Retinal pigment epithelial cell (primary cell): ENCODE results near the gene HMGCS1.
"Not testable (repeated sequence)": the region's sequence is repeated elsewhere in the genome, so short reads cannot be mapped to it uniquely, and the experiment has no call there.

Source experiments
- DNase-seq: peaks from one replicate; pipeline ENCODE4 v3.0.0-alpha.2; 2010; ENCODE audit warnings: low read depth
- H3K4me3 ChIP-seq: 2 replicates; pipeline ENCODE4 v1.5.1; 2011; ENCODE audit warnings: mild to moderate bottlenecking, low read length, control low read depth, moderate library complexity
- TF ChIP-seq, protein P1 (sequence below): conservative IDR thresholded peaks from 2 replicates; pipeline ENCODE4 v1.5.1; 2011; ENCODE audit warnings: low read depth, low read length, control low read depth, inconsistent platforms

HMGCS1 gene

DNA sequence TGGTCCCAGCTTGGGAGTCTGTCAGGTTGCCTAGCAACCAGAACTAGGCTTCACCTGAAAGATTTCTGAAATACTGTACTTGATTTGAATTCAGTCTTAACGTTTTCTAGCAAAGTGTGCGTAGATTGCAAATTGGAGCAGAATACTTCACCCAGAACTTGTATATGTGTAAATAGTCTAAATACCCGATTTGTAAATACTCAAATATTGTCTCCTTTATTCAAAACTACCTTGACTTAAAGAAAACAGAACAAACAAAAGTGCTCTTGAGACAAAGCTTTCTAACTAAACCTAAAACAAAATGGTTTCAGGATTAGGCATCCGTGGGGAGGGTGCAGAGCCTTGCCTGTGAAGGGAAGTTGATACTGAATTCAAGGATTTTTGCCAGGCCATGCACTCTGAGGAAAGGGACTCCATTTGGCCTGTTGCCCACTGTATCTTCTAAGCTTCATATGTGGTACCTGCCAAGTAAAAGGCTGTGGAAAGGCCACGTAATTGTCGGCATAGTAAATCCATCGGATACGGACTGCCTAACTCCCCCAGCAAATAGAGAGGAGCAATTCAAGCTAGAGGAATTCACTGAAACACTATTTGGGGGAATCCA is 744 bp upstream of the HMGCS1 start:
- H3K4me3 ChIP-seq = peak overlapping the region; percentile 46
- TF ChIP-seq, protein P1, sequence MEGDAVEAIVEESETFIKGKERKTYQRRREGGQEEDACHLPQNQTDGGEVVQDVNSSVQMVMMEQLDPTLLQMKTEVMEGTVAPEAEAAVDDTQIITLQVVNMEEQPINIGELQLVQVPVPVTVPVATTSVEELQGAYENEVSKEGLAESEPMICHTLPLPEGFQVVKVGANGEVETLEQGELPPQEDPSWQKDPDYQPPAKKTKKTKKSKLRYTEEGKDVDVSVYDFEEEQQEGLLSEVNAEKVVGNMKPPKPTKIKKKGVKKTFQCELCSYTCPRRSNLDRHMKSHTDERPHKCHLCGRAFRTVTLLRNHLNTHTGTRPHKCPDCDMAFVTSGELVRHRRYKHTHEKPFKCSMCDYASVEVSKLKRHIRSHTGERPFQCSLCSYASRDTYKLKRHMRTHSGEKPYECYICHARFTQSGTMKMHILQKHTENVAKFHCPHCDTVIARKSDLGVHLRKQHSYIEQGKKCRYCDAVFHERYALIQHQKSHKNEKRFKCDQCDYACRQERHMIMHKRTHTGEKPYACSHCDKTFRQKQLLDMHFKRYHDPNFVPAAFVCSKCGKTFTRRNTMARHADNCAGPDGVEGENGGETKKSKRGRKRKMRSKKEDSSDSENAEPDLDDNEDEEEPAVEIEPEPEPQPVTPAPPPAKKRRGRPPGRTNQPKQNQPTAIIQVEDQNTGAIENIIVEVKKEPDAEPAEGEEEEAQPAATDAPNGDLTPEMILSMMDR = no peak
- no peak for DNase-seq

DNA sequence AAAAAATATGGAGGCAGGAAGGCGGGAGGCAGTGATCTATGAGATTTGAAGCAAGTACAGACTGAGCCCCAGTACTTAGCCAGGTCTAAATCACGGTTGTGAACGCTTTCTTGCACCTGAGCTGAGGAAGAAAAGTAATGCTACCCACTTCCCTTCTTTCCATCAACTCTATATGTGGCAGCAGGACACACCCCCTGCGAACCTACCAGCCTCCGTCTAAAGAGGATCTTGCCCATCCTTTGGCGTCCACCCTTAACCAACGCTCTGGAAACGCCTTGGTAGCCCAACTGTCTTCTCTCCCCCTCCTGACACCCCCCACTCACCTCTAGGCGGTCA is 545 bp downstream of the HMGCS1 start:
- peak overlapping the region; percentile 99 for H3K4me3 ChIP-seq
- no peak for DNase-seq
- TF ChIP-seq, protein P1 = no peak

DNA sequence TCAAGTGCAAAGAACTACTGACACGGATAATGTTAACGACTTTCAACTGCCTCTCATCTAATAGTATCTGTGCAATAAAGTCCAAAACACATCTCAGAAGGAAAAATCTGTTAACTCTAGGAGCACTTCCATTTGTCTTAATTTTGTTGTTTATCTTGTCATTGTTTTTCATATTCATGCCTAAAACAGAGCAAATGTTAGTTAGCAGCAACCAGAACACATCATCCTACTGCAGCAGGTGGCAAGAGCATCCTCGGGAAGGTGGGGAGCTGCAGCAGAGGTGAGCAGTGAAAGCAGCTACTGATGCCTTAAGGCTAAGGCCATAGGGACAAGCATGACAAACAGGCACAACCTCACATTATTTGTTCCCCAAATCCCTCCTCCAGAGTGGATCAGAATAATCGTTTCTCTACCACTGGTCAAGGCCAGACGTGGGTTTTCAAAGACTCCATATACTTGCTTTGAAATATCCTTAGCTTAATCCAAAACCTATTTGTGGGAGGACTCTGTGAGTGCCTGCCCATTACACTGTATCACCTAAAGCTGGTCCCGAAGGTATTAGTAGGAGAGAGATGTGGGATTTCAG is 1.0 kb downstream of the HMGCS1 start:
- DNase-seq = no peak
- TF ChIP-seq, protein P1 = no peak

DNA sequence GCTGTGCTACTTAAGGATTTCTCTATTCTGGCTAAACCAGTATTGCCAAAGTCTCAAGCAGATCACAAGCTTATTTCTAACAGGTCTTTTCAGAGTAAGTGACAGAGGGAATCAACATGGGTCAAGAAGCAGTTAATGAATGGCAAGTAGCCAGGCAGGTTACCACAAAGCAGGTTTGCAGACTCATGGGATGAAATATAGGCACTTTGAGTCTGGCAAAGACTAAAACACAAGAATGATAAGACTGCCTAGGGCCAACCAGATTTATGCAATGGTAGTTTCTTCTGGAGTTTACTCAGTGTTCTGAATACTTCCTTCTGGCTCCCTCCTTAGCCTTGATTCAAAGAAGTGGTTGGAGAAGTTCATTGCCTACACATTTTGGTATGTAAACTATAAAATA is 3.6 kb downstream of the HMGCS1 start:
- no peak for DNase-seq
- peak overlapping the region; percentile 99 for H3K4me3 ChIP-seq
- TF ChIP-seq, protein P1 = no peak

More for the DNA sequence above, 1.0 kb downstream of the HMGCS1 start:
- H3K4me3 ChIP-seq = peak overlapping the region; percentile 99

DNA sequence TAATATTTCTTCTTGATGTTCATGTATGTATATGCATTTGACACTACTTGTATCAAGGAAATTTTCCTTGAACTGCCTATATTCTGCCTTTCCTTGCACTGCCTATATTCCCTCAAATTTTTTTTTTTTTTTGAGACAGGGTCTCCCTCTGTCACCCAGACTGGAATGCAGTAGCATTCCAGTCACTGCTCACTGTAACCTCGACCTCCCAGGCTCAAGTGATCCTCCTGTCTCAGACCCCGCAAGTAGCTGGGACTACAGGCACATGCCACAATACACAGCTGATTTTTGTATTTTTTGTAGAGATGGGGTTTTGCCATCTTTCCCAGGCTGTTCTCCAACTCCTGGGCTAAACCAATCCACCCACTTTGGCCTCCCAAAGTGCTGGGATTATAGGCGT is 4.1 kb downstream of the HMGCS1 start:
- H3K4me3 ChIP-seq = peak overlapping the region; percentile 99
- no peak for DNase-seq
- TF ChIP-seq, protein P1 = no peak

DNA sequence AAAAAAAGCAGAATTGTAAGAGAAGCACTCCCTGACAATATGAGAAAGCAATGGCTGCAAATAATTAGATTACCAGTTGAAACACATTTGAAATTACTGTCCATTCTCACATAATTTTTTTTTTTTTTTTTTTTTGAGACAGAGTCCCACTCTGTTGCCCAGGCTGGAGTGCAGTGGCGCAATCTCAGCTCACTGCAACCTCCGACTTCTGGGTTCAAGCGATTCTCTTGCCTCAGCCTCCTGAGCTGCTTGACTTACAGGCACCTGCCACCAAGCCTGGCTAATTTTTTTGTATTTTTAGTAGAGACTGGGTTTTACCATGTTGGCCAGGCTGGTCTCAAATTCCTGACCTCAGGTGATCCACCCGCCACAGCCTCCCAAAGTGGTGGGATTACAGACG is 6.3 kb downstream of the HMGCS1 start:
- DNase-seq, H3K4me3 ChIP-seq: not testable (repeated sequence)

DNA sequence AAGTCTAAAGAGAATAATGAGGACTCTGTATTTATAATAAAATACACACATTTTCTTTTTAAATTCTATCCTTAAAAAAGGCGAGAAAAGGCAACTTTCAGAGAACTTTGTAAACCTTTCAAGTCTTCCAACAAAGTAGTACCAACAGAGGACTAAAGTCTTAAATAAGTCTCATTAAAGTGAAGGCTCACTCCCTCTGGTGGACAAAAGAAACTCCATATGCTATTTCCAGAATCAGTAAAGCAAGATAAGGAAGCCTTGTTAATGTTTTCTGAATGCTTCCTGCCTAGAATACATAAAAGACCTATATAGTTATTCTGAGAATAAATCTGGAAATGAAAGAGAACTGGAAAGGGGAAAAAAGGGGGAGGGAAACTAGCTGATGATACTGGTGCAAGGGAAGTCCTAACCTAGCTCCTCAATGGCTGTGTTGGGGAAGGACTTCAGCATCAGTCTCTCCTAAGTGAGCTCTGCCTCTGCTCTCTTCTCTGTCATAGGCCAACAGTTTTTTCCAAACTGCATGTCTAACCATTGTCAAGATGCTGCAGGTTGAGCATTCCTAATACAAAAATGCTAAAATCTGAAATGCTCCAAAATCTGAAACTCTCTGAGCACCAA is 7.2 kb downstream of the HMGCS1 start:
- no peak overlapping the region for H3K4me3 ChIP-seq
- TF ChIP-seq, protein P1 = peak; percentile 73
- DNase-seq = no peak
